A673 (cell line): Measurements from ENCODE around the gene ANK3. TPM values are rescaled to one million over a fixed set of nuclear protein-coding genes. Genes with fewer than 3 reads are reported as not detected.
A peak's percentile ranks its signal among the peaks of the same experiment; 100 is the strongest.

Experiments used
- BruUV-seq: library from RNA; stranded (reverse); fragments of 400-500 nt; replicated peaks from 2 replicates; lab custom pipeline; 2021; lab: Mats Ljungman, UMichigan
- CTCF ChIA-PET: fragments of 300-600 bp; sonication (Branson Sonifier 250); formaldehyde crosslinking; loops from one replicate; lab custom pipeline; 2022; ENCODE audit warnings: antibody characterized with exemption; lab: Charles Lee
- POLR2A ChIA-PET: fragments of 300-600 bp; sonication (Branson Sonifier 250); formaldehyde crosslinking; loops from one replicate; lab custom pipeline; 2022; ENCODE audit warnings: antibody characterized with exemption; ENCODE audit not compliant: low non-redundant PET; lab: Charles Lee
- DNase-seq: peaks from one replicate; pipeline ENCODE4 v3.0.0-alpha.2; 2015; ENCODE audit warnings: low spot score
- H3K27ac ChIP-seq: fragments of 200-600 bp; sonication (generic); 2 replicates; pipeline ENCODE4 v1.5.1; 2016; ENCODE audit warnings: mixed run types, low read depth, mild to moderate bottlenecking, mixed read lengths, antibody characterized with exemption, low read length; ENCODE audit not compliant: poor library complexity, severe bottlenecking
- H3K27me3 ChIP-seq: fragments of 200-600 bp; sonication (generic); replicated peaks from 2 replicates; pipeline ENCODE4 v1.6.1; 2017; ENCODE audit warnings: mixed run types, low read depth, mild to moderate bottlenecking, mixed read lengths, antibody characterized with exemption, low read length; ENCODE audit not compliant: insufficient read depth, poor library complexity
- H3K36me3 ChIP-seq: fragments of 200-600 bp; sonication (generic); 2 replicates; pipeline ENCODE4 v1.6.1; 2016; ENCODE audit warnings: mixed run types, mild to moderate bottlenecking, mixed read lengths, antibody characterized with exemption, low read length; ENCODE audit not compliant: insufficient read depth, poor library complexity, severe bottlenecking
- H3K4me1 ChIP-seq: fragments of 200-600 bp; sonication (generic); 2 replicates; pipeline ENCODE4 v1.6.1; 2017; ENCODE audit warnings: mixed run types, mild to moderate bottlenecking, mixed read lengths, antibody characterized with exemption, low read length; ENCODE audit not compliant: insufficient read depth, poor library complexity, severe bottlenecking
- H3K4me3 ChIP-seq: fragments of 200-600 bp; sonication (generic); 2 replicates; pipeline ENCODE4 v1.5.1; 2016; ENCODE audit warnings: low read depth, mixed run types, mild to moderate bottlenecking, mixed read lengths, low read length; ENCODE audit not compliant: poor library complexity, severe bottlenecking
- H3K9me3 ChIP-seq: fragments of 200-600 bp; sonication (generic); 2 replicates; pipeline ENCODE4 v1.6.1; 2016; ENCODE audit warnings: mixed run types, low read depth, mild to moderate bottlenecking, mixed read lengths, antibody characterized with exemption, low read length; ENCODE audit not compliant: poor library complexity, severe bottlenecking
- CTCF ChIP-seq: fragments of 300-800, 200-600 bp; sonication (generic); conservative IDR thresholded peaks from 2 replicates; pipeline ENCODE4 v1.5.1; 2017; ENCODE audit warnings: low read depth, mild to moderate bottlenecking, antibody characterized with exemption, low read length, moderate library complexity, mixed read lengths
- EZH2 ChIP-seq: fragments of 200-600 bp; sonication (generic); IDR thresholded peaks from 2 replicates; pipeline ENCODE4 v1.6.1; 2017; ENCODE audit warnings: borderline replicate concordance, low read depth, mild to moderate bottlenecking, mixed read lengths, antibody characterized with exemption, low read length; ENCODE audit not compliant: poor library complexity, severe bottlenecking
- intact Hi-C: fragments of 100-400 bp; cut with micrococcal nuclease; formaldehyde crosslinking; loops from one replicate; pipeline ENCODE4 v1.10.0; 2022; ENCODE audit not compliant: unreplicated experiment
- total RNA-seq: library from RNA; stranded (reverse); gene quantifications from 2 replicates; pipeline ENCODE4 v1.2.3, GENCODE V29; 2021

The ANK3 gene
- total RNA-seq, 1 experiment from 2014 or later: 13.5 TPM

GRCh38 chr10:60426425-60426824 is 36.8 kb upstream of the ANK3 start:
- ChIA-PET CTCF (interaction anchor here (0.6 to 0.9 kb wide), 2 partner anchors 14 to 16 kb away, joined by 3 read pairs; no protein-coding TSS in a partner anchor), POLR2A (no interaction called here)
- TF ChIP-seq EZH2 (no peak), CTCF (no peak)
- BruUV-seq: no TSS peak
- peak; percentile 46 for DNase-seq
- Histone ChIP-seq H3K4me3 (no peak overlapping the region), H3K36me3 (no peaks in the 10 kb centered on the region), H3K27ac (no peak overlapping the region), H3K9me3 (no peaks in the 10 kb centered on the region), H3K27me3 (no peaks in the 10 kb centered on the region), H3K4me1 (peaks cover 9% of the 10 kb centered on the region)
- intact Hi-C loops: loop anchor here (5.0 kb wide), 1 partner anchor 1469 kb away; no protein-coding TSS in a partner anchor

GRCh38 chr10:60425392-60426110 is 35.9 kb upstream of the ANK3 start:
- H3K36me3 ChIP-seq: no peaks in the 10 kb centered on the region
- ChIA-PET POLR2A (no interaction called here), CTCF (no interaction called here)
- DNase-seq: no peak
- TF ChIP-seq CTCF (no peak), EZH2 (no peak)
- no peak overlapping the region for H3K27ac ChIP-seq
- H3K4me3 ChIP-seq: no peak overlapping the region
- H3K4me1 ChIP-seq: peaks cover 9% of the 10 kb centered on the region
- H3K9me3 ChIP-seq: no peaks in the 10 kb centered on the region
- intact Hi-C loops: loop anchor here (5.0 kb wide), 1 partner anchor 1468 kb away; no protein-coding TSS in a partner anchor
- no TSS peak for BruUV-seq
- H3K27me3 ChIP-seq: no peaks in the 10 kb centered on the region

DNA sequence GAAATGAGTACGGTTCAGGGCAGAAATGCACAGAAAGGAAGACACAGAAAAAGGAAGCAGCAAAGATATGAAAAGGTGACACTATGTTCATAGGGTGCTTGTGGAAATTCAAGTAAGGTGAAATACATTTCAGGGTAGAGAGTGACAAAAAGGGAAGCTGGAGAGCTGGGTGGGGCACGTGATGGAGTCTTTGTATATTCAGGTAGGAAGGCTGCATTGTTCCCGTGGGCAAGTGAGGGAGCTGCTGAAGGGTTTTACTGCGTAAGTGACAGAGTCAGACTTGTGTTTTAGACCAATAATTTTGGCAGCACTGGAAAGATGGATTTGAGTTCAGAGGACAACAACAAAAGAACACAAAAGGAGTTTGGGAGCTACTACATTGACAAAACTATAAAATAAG is 35.3 kb upstream of the ANK3 start:
- ChIA-PET CTCF (no interaction called here), POLR2A (no interaction called here)
- Histone ChIP-seq H3K4me1 (peaks cover 9% of the 10 kb centered on the region), H3K9me3 (no peaks in the 10 kb centered on the region), H3K27ac (no peak overlapping the region), H3K4me3 (no peak overlapping the region), H3K27me3 (no peaks in the 10 kb centered on the region), H3K36me3 (no peaks in the 10 kb centered on the region)
- intact Hi-C loops: loop anchor here (5.0 kb wide), 1 partner anchor 1468 kb away; no protein-coding TSS in a partner anchor
- DNase-seq: no peak
- no peak for TF ChIP-seq CTCF
- no peak for TF ChIP-seq EZH2
- BruUV-seq: no TSS peak
